ENCODE results near the gene ANKLE1.
A peak's percentile ranks its signal among the peaks of the same experiment; 100 is the strongest.
"Not testable (repeated sequence)": the region's sequence is repeated elsewhere in the genome, so short reads cannot be mapped to it uniquely, and the experiment has no call there.

Gene ANKLE1

DNA sequence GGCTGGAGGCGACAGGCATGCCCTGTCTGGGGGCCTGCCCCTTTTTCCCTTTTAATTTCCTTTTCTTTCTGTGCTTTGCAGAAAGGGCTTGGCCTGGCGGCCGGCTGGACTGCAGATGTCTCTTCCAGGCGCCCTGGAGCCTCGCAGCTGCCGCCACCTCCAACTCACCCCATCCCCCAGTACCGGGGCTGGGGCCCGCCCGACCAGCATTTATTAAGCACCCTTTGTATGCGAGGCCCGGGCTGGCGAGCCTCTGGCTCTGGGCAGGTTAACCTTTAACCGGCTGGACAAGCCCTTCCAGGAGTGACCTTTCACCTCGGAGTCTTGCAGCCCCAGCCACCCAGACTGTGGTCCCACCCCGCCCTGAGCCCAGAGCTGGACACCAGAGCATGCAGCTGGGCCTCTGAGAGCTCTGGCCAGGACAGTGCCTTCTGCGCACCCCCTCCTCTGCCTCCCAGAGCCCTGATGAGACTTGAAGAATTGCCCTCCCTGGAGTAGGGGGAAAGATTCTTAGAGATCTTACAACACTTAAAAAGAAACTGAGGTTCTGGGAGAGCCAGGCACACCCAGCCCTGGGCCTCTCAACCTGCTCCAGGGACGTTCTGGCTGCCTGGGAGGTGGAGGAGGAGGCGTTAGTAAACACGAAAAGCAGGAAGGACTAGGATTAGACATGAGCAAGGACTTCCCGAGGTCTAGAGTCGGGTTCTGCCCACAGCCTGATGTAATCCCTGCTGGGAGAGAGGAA is 34.8 kb upstream of the ANKLE1 start:
- no peak for DNase-seq (ENCODE audit: low read depth in 2 of 2)

- no peak for DNase-seq (ENCODE audit: low read depth in 2 of 2)
Measured at GRCh38 chr19:17248011-17248776, 33.5 kb upstream of the ANKLE1 start.

DNA sequence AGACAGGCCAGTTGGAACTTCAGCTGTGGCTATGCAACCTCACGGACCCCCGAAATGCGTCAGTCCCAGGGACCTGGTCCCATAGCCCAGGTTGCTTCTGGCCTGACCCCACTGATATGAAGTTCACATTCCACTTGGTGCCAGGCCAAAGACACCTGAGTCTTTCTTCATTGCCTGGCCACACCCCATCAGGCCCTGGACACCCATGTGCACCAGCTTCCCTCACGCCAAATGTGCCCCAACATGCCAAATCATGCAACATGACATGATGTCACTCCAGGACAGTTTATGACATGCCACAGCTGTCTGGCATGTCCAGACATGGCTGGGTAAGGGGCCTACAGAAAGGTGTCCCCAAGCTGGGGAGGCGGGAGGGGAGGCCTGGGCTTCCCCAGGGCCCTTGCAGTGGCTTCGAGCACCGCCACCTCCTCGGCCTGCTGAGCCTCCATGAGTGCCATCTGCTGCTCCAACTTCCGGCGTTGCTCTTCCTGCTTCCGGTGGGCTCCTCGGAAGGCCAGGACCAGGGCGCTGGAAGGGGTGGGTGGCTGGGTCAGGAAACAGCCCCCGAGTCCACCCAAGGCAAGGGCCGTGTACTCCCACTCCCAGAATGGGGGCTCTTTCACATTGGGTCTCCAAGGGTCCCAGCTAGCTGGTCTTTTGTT is 31.7 kb upstream of the ANKLE1 start:
- DNase-seq (ENCODE audit: low read depth in 2 of 2), result no peak

GRCh38 chr19:17254636-17255035 is 27.1 kb upstream of the ANKLE1 start:
- no peak for DNase-seq (ENCODE audit: low read depth in 2 of 2)

GRCh38 chr19:17255150-17255621 is 26.5 kb upstream of the ANKLE1 start:
- DNase-seq (ENCODE audit: low read depth in 2 of 2), result no peak

DNA sequence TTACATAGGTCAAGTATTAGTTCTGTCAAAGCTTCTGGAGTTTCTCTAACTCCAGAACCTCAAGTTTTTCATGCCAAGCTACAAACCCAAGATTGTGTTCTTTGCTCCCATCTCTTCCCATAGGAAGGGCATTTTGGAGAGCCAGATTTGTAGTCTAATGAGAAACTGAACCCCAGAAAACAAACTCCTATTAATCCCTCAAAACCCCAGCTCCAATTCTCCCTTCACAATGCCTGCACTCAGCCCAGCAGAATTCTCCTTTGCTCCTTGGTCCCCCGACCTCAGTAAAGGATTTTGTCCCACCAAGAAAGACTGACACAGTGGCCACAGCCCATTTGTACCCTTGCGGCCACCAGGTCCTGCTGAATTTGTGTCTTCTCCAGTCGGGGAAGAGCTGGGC is 25.6 kb upstream of the ANKLE1 start:
- no peak for DNase-seq (ENCODE audit: low read depth in 2 of 2)

GRCh38 chr19:17259118-17259780 is 22.5 kb upstream of the ANKLE1 start:
- DNase-seq (ENCODE audit: low read depth in 2 of 2), result no peak

DNA sequence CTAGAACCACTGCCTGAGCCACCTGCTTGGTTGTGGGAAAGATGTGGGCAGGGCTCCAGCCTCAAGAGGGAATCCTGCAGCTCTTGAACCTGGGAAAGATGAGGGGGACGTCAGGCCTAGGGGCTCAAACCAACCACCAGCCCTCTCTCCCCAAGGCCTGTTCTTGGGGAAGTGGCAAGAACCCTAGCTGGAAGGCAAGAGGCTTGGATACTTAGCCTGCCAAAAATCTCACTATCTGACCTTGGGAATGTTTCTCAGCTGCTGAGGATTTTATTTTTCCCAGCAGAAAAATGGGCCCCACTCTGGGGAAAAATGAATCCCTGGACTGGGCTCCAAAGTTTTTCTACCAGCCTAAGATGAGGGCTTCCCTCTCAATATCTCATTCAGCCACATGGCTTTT is 21.8 kb upstream of the ANKLE1 start:
- no peak for DNase-seq (ENCODE audit: low read depth in 2 of 2)

DNA sequence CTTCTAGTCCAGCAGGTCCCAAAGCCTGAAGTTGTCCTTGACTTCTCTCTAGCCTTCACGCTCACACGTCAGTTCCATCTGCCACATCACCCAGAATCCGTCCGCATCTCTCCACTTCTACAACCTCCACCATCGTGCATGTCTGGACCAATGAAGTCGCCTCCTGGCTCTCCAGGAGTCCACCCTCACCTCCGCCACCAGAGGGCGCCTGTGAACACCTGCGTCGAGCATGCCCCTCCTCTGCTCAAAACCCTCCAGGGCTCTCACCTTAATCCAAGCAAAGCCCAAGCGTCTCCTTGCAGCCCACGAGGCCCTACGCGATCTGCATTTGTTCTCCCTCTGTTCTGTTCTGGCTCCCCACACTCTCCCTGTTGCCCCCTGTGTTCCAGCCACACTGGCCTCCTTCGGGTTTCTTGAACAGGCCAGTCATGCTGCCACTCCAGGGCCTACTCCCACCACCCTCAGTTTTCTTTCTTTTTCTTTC is 20.8 kb upstream of the ANKLE1 start:
- peak; percentile 77 to 87 for DNase-seq (ENCODE audit: low read depth in 2 of 2)

GRCh38 chr19:17262557-17262956 is 19.1 kb upstream of the ANKLE1 start:
- no peak for DNase-seq (ENCODE audit: low read depth in 2 of 2)

DNA sequence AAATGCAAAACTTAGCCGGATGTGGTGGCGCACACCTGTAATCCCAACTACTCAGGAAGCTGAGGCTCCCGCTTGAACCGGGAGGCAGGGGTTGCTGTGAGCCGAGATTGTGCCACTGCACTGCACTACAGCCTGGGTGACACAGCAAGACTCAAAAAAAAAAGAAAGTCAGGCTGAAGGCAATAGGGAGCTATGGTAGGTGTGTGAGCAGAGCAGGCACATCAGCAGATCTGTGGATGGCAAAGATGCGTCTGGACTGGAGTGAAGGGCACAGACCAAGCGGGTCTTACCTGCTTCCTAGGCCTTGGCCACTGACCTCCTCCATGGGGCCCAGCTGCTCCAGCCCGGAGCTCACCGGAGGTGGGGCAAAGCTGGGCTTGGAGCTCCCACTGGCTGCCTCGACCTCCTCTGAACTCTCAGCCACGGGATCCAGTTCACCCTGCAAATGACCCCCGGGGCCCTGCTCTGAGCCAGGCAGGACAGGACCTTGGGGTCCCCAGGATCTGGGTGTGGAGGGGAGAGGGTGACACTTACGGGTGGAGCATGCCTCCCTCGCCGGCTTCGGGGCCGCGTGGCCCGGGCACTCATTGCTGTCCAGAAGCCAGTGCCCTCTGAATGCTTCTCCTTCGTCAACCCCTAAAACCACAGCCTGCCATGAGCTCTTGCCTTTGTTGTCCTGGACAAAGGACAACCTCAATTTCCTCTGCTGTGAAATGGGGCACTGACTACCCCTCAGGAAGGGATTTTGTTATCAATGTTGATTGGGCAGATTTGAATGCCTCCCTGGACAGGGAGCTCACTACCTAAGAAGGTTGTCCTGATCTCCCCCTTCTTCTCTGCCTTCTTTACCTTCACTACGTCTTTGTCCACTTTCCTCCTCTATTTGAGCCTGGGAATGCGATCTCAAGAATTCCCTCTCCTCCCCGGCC is 17.7 kb upstream of the ANKLE1 start:
- no peak for DNase-seq (ENCODE audit: low read depth in 2 of 2)

GRCh38 chr19:17264641-17264979 is 17.1 kb upstream of the ANKLE1 start, which contains the start of gene USHBP1:
USHBP1 (minus strand) TSS chr19:17264745; CDS start chr19:17264299, 446 bp downstream.
- DNase-seq (ENCODE audit: low read depth in 2 of 2), result no peak

DNA sequence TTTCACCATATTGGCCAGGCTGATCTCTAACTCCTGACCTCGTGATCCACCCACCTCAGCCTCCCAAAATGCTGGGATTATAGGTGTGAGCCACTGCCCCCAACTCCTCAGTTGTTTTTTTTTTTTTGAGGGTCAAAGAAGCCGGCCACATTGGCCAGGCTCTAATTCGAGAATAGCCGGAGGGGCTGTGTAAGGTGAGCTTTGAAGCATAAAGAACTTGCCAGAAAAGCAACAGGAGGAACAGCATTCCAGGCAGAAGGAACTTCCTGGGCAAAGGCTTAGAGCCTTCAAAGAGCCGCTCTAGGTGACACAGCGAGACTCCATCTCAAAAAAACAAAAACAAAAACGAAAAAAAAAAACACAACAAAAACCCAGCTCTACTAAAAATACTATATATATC is 15.7 kb upstream of the ANKLE1 start:
- no peak for DNase-seq (ENCODE audit: low read depth in 2 of 2)

- DNase-seq (ENCODE audit: low read depth in 2 of 2), result no peak
Measured at GRCh38 chr19:17266589-17266974, 15.1 kb upstream of the ANKLE1 start.

- DNase-seq (ENCODE audit: low read depth in 2 of 2), result peak; percentile 85 to 92
Measured at GRCh38 chr19:17266975-17267788, 14.5 kb upstream of the ANKLE1 start, which contains the start of gene BABAM1. BABAM1 (plus strand) TSS chr19:17267443; CDS start chr19:17268807, 1,364 bp downstream.

DNA sequence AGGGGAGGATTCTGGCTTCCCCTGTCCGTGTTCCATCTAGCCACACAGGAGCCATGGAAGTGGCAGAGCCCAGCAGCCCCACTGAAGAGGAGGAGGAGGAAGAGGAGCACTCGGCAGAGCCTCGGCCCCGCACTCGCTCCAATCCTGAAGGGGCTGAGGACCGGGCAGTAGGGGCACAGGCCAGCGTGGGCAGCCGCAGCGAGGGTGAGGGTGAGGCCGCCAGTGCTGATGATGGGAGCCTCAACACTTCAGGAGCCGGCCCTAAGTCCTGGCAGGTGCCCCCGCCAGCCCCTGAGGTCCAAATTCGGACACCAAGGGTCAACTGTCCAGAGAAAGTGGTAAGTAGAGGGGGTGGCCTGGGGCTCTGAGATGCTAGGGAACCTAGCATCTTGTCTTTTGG is 12.9 kb upstream of the ANKLE1 start:
- DNase-seq (ENCODE audit: low read depth in 2 of 2), result no peak

DNA sequence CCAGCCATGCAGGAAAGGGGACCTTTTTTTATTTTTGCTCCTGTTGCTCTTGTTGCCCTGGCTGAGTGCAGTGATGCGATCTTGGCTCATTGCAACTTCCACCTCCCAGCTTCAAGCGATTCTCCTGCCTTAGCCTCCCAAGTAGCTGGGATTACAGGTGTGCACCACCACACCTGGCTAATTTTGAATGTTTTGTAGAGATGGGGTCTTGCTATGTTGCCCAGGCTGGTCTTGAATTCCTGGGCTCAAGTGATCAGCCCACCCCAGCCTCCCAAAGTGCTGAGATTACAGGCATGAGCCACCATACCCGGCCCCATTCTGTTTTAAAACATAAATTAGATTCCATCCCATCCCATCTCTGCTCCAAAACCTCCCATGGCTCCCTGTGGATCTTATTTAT is 6.8 kb upstream of the ANKLE1 start:
- DNase-seq (ENCODE audit: low read depth in 2 of 2), result not testable (repeated sequence)

DNA sequence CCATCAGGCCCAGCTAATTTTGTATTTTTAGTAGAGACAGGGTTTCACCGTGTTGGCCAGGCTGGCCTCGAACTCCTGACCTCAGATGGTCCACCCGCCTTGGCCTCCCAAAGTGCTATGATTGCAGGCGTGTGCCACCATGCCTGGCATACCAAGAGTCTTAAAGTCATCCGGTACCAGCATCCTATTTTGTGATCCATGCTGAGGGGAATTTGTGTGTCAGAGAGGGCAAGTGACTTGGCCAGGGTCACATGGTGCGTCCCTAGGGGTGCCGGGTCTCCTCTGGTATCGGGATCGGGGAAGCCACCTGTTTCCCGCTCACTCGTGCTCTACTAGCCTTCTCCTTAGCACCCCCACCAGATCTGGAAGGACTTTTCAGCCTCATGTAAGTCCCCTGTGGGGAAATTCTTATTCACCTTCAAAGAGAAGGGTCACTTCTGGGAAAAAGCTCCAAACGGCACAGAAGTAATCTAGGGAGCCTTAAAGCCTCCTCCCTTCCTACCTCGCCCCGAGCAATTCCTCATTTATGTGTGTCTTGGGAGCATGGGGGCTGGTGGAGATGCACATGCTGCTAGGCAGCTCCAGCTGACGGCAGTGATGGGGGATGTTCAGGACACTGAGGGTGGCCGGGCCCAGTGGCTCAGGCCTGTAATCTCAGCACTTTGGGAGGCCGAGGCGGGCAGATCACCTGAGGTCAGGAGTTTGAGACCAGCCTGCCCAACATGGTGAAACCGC is 6.1 kb upstream of the ANKLE1 start:
- no peak for DNase-seq (ENCODE audit: low read depth in 2 of 2)

GRCh38 chr19:17279436-17279835 is 2.3 kb upstream of the ANKLE1 start:
- no peak for DNase-seq (ENCODE audit: low read depth in 2 of 2)

All from stimulated activated CD4-positive, alpha-beta T cell treated with anti-CD3 and anti-CD28 coated beads, Interleukin-12 subunit alpha, Interleukin-12 subunit beta, amount 100 ng/mL, for 24 hours (primary cell).